ENCODE measurements around the gene SLC25A23.

SLC25A23 gene

DNA sequence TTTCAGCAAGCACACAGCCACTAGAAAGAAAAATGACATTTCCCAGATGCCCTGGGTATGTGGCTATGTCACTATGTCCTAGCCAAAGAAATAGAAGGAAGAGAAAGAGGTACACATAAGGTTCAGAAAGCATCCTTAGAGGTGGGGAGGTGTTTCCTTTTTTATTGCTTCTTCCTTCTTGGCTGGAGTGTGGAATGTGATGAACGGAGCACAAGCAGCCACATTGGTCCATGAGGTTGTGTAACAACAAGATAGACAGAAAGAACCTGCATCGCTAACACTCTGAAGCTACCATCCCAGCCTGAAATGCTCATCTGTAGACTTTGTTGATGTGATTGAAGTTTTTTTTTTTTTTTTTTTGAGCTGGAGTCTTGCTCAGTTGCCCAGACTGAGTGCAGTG lies 6.7 kb downstream of the SLC25A23 start:
- H3K4me1 ChIP-seq: no peaks in the 10 kb centered on the region
- no peak overlapping the region for H3K4me3 ChIP-seq (ENCODE audit: low read depth, low read length)
- no peak for DNase-seq
- H3K27me3 ChIP-seq: no peaks in the 10 kb centered on the region
- peaks cover 17% of the 10 kb centered on the region for H3K36me3 ChIP-seq
- peaks cover 11% of the 10 kb centered on the region; the same call in 1 of the 2 replicates for H3K9me3 ChIP-seq
- TF ChIP-seq CTCF (IDR thresholded peaks at IDR 0.05; ENCODE audit: low read depth, low read length): no peak

- TF ChIP-seq CTCF (IDR thresholded peaks at IDR 0.05; ENCODE audit: low read depth, low read length): no peak
- Histone ChIP-seq H3K36me3 (peaks cover 17% of the 10 kb centered on the region), H3K27me3 (no peaks in the 10 kb centered on the region)
Measured at GRCh38 chr19:6452223-6452614, 7.4 kb downstream of the SLC25A23 start.

GRCh38 chr19:6451583-6452222 lies 7.9 kb downstream of the SLC25A23 start:
- Histone ChIP-seq H3K27me3 (no peaks in the 10 kb centered on the region), H3K36me3 (peaks cover 17% of the 10 kb centered on the region), H3K4me1 (no peaks in the 10 kb centered on the region), H3K4me3 (ENCODE audit: low read depth, low read length) (no peak overlapping the region), H3K9me3 (peaks cover 11% of the 10 kb centered on the region; the same call in 1 of the 2 replicates)
- no peak for DNase-seq
- TF ChIP-seq CTCF (IDR thresholded peaks at IDR 0.05; ENCODE audit: low read depth, low read length): no peak

More at GRCh38 chr19:6452223-6452614, 7.4 kb downstream of the SLC25A23 start:
- H3K4me1 ChIP-seq: no peaks in the 10 kb centered on the region
- no peak overlapping the region for H3K4me3 ChIP-seq (ENCODE audit: low read depth, low read length)
- H3K9me3 ChIP-seq: peaks cover 11% of the 10 kb centered on the region; the same call in 1 of the 2 replicates
- DNase-seq: no peak

DNA sequence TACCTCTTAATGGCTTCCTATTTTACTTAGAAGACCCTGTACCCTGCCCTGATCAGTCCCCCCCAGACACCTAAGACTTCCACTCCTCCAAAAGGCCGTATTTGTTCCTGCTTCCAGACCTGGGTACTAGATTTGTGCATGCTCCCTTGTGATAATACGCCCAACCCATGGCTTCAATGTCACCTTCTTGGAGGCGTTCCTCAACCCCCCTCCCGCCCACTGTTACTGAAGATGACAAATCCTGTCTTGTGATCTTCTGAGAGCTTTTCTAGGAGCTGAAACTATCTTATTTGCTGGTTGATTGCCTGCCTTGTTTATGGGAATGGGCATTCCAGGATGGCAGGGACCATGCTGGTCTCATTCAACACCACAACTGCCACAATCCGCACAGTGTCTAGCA lies 9.4 kb downstream of the SLC25A23 start:
- Histone ChIP-seq H3K9me3 (peaks cover 11% of the 10 kb centered on the region), H3K4me3 (ENCODE audit: low read depth, low read length) (no peak overlapping the region), H3K4me1 (no peaks in the 10 kb centered on the region), H3K27me3 (no peaks in the 10 kb centered on the region), H3K36me3 (peaks cover 17% of the 10 kb centered on the region)
- TF ChIP-seq CTCF (IDR thresholded peaks at IDR 0.05; ENCODE audit: low read depth, low read length): no peak
- no peak for DNase-seq

- Histone ChIP-seq H3K4me1 (no peaks in the 10 kb centered on the region), H3K27me3 (no peaks in the 10 kb centered on the region), H3K9me3 (no peaks in the 10 kb centered on the region; the same call in 1 of the 2 replicates), H3K36me3 (no peaks in the 10 kb centered on the region), H3K4me3 (ENCODE audit: low read depth, low read length) (no peak overlapping the region)
- no peak for TF ChIP-seq CTCF (IDR thresholded peaks at IDR 0.05; ENCODE audit: low read depth, low read length)
- no peak for DNase-seq
Measured at GRCh38 chr19:6448045-6448444, 11.5 kb downstream of the SLC25A23 start.

DNA sequence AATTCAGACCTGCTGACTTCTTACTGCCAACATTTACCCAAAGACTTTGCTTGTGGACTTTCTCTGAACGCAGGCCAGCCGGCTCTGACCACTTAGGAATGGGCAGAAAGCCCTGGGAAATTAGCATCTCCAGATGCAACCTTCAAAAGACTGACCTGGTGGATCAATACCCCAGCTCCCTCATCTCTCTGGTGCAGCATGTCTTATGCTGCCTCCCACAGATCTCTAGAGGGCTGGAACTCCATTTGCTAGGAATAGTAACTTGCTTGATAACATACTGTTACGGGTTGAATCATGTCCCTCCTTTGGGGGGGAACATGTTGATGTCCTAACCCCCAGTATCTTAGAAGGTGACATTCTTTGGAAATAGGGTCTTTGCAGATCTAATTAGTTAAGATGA lies 13.1 kb downstream of the SLC25A23 start:
- Histone ChIP-seq H3K9me3 (no peaks in the 10 kb centered on the region; the same call in 1 of the 2 replicates), H3K27me3 (no peaks in the 10 kb centered on the region), H3K36me3 (no peaks in the 10 kb centered on the region), H3K4me3 (ENCODE audit: low read depth, low read length) (no peak overlapping the region), H3K4me1 (no peaks in the 10 kb centered on the region)
- no peak for TF ChIP-seq CTCF (IDR thresholded peaks at IDR 0.05; ENCODE audit: low read depth, low read length)
- no peak for DNase-seq
